GM20000 (cell line): ENCODE results near the gene ARRDC1.

ENCODE experiments used
- DNase-seq: peaks from one replicate; pipeline ENCODE4 v3.0.0; 2012; ENCODE audit warnings: low spot score
- TF ChIP-seq, protein P1 (sequence below): IDR thresholded peaks from 2 replicates; pipeline ENCODE4 v1.5.1; 2012; ENCODE audit warnings: mild to moderate bottlenecking, control low read depth; ENCODE audit errors: extremely low read depth, missing control alignments

ARRDC1 gene

GRCh38 chr9:137630126-137630525 is 24.6 kb downstream of the ARRDC1 start:
- DNase-seq = no peak
- TF ChIP-seq, protein P1, sequence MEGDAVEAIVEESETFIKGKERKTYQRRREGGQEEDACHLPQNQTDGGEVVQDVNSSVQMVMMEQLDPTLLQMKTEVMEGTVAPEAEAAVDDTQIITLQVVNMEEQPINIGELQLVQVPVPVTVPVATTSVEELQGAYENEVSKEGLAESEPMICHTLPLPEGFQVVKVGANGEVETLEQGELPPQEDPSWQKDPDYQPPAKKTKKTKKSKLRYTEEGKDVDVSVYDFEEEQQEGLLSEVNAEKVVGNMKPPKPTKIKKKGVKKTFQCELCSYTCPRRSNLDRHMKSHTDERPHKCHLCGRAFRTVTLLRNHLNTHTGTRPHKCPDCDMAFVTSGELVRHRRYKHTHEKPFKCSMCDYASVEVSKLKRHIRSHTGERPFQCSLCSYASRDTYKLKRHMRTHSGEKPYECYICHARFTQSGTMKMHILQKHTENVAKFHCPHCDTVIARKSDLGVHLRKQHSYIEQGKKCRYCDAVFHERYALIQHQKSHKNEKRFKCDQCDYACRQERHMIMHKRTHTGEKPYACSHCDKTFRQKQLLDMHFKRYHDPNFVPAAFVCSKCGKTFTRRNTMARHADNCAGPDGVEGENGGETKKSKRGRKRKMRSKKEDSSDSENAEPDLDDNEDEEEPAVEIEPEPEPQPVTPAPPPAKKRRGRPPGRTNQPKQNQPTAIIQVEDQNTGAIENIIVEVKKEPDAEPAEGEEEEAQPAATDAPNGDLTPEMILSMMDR = no peak

DNA sequence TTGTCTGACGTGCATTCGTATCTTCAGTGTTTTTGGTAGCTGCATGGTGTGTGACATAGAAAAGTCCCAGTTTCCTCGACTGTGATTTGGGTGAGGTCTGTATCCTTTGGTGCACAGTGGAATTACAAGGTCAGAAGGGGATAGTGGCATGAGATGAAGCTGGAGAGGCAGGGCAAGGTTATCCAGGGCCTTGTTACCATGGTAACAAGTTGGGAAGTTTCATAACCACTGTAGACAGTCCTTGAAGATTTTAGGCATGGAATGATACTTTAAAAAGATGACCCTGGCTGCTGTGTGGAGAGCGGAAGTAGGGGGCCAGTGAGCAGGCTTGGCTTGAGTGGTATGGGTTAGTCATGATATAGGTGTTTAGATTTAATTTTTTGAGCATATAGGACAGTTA is 25.2 kb downstream of the ARRDC1 start:
- DNase-seq = no peak
- TF ChIP-seq, protein P1 = no peak

- TF ChIP-seq, protein P1 = no peak
- no peak for DNase-seq
Observed at GRCh38 chr9:137631345-137632229, 26.1 kb downstream of the ARRDC1 start.

- no peak for DNase-seq
- TF ChIP-seq, protein P1 = no peak
Observed at GRCh38 chr9:137632230-137633161, 27.0 kb downstream of the ARRDC1 start.

GRCh38 chr9:137634016-137634415 is 28.5 kb downstream of the ARRDC1 start:
- TF ChIP-seq, protein P1 = no peak

GRCh38 chr9:137638680-137639079 is 33.2 kb downstream of the ARRDC1 start:
- no peak for DNase-seq
- TF ChIP-seq, protein P1 = no peak

More at GRCh38 chr9:137634016-137634415, 28.5 kb downstream of the ARRDC1 start:
- no peak for DNase-seq
